ENCODE measurements around the gene CR1.
"Not testable (repeated sequence)": the region's sequence is repeated elsewhere in the genome, so short reads cannot be mapped to it uniquely, and the experiment has no call there.

Gene CR1

DNA sequence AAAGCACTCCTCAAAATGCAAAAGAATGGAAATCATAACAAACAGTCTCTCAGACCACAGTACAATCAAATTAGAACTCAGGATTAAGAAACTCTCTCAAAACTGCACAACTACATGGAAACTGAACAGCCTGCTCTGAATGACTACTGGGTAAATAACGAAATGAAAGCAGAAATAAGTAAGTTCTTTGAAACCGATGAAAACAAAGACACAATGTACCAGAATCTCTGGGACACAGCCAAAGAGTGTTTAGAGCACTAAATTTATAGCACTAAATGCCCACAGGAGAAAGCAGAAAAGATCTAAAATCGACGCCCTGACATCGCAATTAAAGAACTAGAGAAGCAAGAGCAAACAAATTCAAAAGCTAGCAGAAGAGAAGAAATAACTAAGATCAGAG is 95.2 kb downstream of the CR1 start:
- not testable (repeated sequence) for DNase-seq

DNA sequence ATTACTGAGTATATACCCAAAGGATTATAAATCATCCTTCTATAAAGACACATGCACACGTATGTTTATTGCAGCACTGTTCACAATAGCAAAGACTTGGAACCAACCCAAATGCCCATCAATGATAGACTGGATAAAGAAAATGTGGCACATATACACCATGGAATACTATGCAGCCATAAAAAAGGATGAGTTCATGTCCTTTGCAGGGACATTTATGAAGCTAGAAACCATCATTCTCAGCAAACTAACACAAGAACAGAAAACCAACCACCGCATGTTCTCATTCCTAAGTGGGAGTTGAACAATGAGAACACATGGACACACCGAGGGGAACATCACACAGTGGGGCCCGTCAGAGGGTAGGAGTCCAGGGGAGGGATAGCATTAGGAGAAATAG is 98.1 kb downstream of the CR1 start:
- DNase-seq = not testable (repeated sequence)

DNA sequence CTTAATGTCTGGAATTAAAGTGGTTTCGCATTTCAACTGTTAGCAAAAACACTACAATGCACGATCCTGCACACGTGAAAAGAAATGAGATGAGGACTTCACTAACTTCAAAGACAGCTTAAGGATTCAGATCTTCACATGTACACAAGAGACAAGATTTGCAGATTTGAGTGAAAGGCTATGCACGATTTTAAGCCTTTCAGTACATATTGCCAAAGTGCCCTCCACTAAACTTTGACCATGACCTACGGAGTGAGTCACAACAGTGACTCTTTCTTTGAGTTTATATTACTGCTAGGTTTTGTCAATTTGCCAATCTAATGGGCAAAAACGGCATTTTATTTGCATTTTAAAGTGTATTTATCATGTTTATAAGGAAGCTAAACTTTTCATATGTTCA is 107.8 kb downstream of the CR1 start:
- DNase-seq = no peak

DNA sequence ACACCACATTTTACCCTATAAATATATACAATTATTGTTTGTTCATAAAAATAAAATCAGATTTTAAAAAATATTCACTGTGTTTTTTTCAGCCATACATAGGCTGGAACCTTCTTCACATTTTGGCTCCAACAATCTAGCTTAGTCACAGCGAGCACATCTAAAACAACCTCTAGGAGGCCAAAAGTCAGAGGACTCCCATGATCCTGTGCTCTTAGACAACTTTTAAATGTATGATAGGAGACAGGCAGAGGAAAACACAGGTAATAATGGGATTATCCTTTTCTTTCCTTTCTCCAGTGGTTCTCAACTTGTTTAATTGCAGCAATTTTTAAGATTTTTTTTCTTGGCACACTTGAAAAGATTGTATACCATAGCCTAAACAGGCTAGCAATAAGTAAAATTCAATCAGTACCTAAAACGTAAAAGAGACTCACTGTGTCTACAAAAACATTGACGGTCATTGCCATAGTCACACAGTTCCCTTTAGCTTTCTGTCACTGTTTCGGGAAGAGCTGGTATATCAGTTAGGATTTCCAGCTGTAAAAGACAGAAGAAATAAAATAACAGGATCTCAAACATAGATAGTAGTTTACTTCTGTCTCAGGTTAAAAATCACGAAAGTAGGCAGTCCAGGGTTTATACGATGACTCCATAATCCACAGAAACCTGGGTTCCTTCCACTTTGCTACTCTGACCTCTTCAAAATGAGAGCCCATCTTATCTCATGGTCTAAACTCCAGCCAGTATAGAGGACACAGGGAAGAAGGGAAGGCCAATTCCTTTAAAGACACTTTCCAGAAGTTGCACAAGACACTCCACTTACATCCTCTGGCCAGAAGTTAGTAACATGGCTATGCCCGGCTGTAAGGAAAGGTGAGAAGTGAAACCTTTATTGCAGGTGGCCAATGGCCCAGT is 109.7 kb downstream of the CR1 start:
- DNase-seq = no peak

DNA sequence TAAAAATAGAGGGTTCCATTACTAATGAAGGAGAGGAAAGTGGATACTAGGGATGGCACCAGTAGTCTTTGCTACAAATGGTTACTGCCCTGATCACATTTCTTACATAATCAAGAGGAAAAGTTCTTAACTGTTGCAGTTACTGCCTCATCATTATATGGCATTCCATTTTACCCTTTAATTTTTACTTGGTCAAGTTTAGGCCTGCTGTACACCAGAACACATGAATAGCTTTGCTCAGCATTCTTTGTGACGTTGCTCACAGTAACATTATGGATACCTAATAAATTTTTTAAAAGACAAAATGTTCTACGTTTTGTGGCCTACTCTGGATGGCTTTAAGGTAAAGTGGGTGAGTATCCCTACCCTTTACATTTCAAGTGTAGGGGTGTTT is 110.4 kb downstream of the CR1 start:
- no peak for DNase-seq

DNA sequence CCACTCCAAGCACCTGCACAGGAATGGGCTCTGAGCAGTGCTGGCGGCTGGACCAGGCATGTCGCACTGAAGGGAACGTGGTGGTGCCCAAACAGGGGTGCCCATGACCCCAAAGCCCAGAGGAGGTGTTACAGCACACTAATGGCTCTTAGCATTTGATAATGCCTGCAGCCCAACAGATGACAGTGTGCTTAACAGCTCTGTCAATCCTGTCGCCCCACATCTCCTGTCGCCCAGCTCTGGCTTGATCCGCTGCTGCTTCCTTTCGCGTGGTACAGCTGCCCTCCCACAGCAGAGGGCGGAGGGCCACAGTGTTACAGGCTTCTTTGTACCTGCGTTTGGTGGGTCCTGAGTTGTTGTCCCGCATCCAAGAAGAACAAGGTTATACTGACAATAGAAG is 116.8 kb downstream of the CR1 start:
- no peak for DNase-seq

DNA sequence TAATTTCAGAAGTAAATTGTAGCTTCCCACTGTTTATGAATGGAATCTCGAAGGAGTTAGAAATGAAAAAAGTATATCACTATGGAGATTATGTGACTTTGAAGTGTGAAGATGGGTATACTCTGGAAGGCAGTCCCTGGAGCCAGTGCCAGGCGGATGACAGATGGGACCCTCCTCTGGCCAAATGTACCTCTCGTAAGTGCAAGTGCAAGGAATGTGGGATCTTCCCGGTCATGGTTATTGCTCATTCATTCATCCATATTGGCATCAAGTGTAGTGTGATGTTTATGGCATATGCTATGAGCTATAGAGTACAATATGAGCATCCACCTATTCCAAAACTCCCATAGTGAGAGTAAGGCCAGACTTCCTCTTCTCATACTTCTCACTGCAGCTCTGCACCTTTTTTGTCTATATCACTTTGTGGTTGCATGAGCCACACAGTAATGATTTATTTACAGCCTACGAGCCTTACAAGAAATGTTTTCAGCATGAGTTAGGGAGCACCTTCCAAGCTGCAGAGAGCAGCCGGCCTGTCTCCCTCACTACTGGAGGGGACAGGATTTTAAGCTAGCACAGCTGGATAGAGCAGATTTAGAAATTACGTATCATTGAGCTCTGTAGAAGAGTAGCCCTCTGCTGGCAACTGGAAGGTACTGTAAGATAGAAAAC is 124.0 kb downstream of the CR1 start:
- peak in 1 of 2 experiments; percentile 20 for DNase-seq

DNA sequence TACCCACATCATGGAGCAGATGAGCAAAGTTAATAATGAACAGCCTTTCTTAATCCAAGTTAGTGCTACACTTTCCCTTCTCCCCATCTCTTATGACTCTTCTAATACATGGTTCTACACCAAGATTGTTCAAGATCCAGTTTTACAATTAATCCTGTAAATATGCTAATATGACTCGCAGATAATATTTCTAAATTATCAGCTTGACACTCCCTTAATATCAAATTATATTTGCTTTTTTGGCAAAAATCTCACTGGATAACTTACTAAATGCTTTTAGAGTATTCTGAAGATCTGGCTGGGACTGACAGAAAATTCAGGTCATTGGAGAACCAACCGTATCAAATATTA is 124.6 kb downstream of the CR1 start:
- DNase-seq = no peak

DNA sequence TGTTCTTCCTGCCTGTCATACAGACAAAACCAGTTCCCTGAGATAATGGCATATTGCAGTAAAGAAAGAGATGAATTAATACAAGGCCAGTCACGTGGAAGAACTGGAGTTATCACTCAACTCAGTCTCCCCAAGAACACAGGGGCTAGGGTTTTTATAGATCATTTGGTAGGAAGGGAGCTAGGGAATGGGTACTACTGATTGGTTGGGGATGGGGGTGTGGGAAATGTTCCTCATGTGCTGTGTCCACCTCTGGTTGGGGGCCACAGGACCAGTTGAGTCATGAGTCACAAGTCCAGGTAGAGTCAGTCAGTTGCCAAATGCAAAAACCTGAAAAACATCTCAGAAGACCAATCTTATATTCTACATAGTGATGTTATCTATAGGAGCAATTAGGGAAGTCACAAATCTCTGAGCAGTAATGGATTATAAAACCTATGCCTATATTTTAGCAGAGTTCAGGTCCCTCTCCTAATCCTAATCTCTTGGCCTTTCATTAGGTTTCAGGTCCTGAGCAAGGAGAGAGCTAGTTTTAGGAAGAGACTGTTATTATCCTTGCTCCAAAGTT is 129.6 kb downstream of the CR1 start:
- not testable (repeated sequence) for DNase-seq

DNA sequence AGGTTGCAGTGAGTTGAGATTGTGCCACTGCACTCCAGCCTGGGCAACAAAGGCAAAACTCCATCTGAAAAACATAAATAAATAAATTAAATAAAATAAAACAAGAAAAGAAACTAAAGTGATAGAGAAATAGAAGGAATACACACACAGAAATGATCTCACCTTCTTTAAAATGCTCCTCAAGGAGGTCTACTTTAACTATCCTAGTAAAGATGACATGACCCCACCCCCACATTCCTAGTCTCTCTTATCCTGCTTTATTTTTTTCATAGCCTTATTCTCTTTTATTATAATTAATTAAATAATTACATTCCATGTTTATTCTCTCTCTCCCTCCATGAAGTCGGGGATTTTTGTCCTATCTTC is 131.0 kb downstream of the CR1 start:
- DNase-seq = no peak

DNA sequence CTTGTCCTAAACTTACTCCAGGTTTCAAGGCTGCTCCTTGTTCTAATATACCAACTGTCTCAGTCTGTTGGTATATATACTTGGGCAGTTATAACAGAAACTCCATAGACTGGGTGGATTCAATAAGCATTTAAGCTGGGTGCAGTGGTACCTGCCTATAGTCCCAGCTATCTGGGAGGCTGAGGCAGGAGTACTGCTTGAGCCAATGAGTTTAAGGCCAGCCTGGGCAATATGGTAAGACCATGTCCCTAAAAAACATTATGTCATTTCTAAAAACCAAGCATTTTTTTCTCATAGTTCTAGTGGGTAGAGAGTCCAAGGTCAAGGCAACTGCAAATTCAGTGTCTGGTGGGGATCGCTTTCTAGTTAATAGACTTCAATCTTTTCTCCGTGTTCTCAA is 131.5 kb downstream of the CR1 start:
- no peak for DNase-seq

DNA sequence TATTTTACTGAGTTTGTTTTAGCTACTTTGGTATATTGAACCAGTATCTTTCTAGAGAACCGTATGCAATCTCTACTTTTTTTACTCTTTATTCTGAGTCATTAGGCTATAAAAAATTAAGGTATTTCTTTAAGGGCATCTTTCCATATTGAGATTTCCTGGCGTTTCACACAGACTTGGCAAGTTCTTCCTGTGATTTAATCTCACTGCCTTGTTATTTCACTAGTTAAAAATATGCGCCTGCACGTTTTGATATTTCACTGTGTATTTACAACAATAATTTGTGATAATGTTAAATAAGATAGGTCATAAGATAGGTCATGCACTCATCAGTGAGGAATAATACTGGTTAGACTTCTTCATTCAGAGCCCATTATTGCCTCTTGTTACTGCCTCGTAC is 132.8 kb downstream of the CR1 start:
- DNase-seq = no peak

DNA sequence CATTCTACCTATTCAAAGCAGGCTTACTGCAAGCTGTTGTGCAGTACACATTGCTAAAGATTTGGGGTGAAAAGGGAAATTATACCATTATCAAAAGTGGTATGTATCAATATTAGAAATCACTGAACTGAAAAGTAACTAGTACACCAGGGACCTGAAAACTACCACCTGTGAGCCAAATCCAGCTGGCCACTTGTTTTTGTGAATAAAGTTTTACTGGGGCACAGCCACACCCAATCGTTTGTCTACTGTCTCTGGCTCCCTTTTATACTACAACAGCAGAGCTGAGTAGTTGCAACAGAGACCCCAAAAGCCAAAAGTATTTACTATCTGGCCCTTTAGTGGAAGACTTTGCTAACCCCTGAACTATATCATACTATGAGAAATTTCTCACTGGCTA is 135.2 kb downstream of the CR1 start:
- DNase-seq = no peak

DNA sequence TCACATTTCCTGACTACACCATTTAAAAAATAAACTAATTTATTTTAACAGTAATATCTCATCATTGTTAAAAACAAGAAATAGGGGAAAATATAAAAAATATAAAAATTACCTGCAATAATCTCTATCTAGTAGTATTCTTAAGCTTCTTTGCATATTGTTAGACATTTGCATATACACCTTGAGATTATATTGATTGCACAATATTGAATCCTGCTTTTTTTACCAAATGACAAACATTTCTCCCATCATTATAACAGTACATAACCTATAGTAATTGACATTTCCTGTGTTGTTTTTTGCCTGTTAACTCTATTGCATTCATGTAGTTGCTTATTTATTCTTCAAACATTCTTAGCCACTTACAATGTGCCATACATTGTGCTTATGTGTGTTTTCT is 137.3 kb downstream of the CR1 start:
- DNase-seq = no peak

DNA sequence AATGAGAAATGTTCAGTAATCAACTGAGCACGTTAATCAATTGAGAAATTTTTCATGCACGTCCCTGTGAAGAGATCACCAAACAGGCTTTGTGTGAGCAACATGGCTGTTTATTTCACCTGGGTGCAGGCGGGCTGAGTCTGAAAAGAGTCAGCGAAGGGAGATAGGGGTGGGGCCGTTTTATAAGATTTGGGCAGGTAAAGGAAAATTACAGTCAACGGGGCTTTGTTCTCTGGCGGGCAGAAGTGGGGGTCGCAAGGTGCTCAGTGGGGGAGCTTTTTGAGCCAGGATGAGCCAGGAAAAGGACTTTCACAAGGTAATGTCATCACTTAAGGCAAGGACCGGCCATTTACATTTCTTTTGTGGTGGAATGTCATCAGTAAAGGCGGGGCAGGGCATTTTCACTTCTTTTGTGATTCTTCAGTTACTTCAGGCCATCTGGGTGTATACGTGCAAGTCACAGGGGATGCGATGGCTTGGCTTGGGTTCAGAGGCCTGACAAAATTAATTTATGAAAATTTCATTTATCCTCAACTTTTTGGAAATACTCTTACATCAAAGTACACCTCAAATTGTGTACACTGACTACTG is 137.8 kb downstream of the CR1 start:
- not testable (repeated sequence) for DNase-seq

DNA sequence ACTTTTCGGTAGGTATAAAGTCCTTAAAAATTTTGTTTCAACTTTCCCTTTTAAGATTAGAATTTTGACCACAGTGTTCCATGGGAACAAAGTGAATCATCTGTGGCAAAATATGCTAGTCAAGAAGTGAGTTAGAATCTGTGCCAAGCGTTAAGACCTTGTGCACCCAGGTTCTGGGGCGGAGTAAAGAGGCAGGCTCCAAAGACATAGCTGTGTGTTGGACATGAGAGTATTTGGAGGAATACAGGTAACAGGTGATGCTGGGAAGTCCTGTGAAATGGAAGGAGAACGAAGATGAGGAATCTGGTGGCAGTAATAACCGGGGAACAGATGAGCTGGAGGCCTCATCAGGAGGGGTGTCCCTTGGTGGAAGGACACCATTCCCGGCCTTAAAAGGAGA is 138.3 kb downstream of the CR1 start:
- DNase-seq = not testable (repeated sequence)

DNA sequence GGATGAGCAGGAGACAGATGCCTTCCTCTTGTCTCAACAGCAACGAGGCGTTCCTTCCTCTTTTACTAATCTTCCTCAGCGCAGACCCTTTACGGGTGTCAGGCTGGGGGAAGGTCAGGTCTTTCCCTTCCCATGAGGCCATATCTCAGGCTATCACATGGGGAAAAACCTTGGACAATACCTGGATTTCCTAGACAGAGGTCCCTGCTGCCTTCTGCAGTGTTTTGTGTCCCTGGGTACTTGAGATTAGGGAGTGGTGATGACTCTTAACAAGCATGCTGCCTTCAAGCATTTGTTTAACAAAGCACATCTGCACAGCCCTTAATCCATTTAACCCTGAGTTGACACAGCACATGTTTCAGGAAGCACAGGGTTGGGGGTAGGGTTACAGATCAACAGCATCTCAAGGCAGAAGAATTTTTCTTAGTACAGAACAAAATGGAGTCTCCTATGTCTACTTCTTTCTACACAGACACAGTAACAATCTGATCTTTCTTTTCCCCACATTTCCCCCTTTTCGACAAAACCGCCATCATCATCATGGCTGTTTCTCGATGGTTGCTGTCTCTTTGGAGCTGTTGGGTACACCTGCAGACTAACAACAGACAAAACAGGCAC is 139.7 kb downstream of the CR1 start:
- DNase-seq = not testable (repeated sequence)

DNA sequence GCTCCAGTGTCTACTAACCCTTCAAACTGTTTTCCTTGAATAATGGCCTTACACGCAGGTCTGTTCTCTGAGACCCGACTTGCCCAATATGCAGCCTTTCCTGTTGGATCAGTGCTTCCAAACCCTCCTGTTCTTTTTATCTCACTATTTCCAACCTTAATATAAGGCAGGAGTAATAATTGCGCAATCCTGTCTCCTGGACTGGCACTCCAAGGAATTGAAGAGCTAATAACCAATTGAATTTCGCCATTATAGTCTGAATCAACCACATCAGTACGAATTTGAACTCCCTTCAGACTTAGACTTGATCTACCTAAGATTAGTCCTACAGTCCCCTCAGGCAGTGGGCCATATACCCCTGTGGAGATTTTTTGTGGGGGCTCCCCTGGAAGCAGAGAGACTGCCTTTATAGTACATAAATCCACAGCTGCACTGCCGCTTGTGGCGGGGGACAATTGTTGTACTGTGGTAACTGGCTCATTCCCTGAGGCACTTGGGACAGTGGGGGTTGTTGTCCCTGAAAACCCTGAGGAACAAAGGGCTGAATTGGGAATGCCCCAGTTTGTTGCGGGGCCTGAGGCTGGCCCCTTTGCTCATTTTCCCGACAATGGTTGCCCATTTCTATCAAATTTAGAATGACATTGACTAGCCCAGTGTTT is 142.7 kb downstream of the CR1 start:
- DNase-seq = not testable (repeated sequence)

DNA sequence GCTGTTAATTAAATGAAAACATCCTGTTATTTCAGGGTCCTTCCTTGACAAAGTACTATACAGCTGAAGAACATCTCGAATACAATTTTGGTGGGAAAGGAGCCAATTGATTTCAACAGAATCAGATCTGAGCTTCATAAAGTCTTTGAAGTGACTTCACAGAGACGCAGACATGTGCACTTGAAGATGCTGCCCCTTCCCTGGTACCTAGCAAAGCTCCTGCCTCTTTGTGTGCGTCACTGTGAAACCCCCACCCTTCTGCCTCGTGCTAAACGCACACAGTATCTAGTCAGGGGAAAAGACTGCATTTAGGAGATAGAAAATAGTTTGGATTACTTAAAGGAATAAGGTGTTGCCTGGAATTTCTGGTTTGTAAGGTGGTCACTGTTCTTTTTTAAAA is 143.4 kb downstream of the CR1 start:
- DNase-seq = not testable (repeated sequence)

DNA sequence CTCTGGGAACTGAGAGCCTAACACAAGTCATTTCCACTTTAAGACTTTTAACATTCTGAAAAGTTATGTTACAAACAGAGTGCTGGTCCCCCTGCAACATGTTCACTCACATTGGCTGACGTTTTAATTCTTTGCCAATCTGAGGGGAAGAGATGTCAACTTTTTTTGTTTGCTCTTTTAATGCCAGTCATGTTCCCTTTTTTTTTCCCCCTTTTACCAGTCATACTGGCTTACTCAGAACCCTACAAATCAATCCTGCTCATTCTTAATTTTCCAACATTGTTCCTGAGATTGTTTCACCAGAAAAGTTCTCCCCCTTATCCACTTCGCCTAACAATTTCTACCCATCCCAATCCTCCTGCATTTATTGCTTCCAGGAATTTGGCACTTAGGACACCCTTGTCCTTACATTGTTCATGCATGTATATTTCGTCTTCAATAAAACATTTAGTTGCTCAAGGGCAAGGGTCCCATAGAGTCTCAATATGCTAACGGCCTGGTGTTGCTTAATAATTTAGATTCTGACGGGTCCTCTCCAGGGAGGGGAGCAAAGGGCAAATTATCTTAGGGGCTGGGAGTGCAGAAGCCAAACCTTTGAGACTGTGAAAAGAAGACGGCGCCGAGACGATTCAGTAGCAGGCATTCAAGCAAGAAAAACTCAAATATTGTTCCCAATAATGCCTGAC is 148.4 kb downstream of the CR1 start:
- no peak for DNase-seq

DNA sequence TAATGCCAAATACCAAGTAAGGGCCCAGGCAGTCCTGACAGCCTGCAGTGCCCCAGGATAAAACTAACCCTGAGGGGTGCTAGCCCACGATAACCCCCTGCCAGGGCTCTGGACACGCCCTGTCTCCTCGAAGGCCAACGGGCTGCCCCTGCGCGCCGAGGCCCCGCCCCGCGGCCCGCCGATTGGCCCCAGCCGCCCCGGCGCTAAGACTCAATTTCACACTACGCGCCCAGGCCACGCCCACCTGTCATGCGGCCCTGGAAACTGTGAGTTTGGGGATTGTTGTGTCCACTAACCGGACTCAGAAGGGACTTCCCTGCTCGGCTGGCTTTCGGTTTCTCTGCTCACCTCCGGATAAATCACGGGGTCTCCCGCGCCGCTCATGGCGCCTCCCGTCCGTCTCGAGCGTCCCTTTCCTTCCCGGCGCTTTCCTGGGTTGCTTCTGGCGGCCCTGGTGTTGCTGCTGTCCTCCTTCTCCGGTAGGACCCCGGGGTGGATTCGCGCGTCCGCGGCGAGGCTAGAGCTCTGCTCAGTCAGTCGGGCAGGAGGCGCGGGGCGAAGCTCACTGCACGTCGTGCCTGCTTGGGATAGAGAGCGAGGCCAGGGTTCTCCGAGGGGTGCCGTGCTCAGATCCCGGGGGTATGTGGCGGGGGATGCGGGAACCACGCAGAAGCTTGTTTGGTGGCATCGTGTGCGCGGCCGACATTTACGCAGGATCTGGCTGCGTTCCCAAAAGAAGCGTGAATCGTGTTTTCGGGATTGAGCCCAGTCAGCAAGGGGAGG is 149.1 kb downstream of the CR1 start, which contains the start of gene CR1L:
CR1L (plus strand) TSS at position 282 of the 783 bp plus-strand sequence; CDS start at position 383, 101 bp downstream.
- peak in 1 of 2 experiments; percentile 35 for DNase-seq

All from NCI-H1930 (cell line).